Measurements from ENCODE around the gene U2AF1L4.
A peak's percentile ranks its signal among the peaks of the same experiment; 100 is the strongest.

The U2AF1L4 gene

GRCh38 chr19:35766571-35767104 lies 21.4 kb upstream of the U2AF1L4 start:
- TF ChIP-seq POU6F1 (CRISPR knock-in tag; IDR thresholded peaks at IDR 0.05; ENCODE audit: borderline replicate concordance, low read depth) (no peak), CSRNP3 (CRISPR knock-in tag; IDR thresholded peaks at IDR 0.05) (no peak), ESRRG (CRISPR knock-in tag; IDR thresholded peaks at IDR 0.05) (no peak), ZFP30 (CRISPR knock-in tag; IDR thresholded peaks at IDR 0.05) (no peak), CREB5 (CRISPR knock-in tag; IDR thresholded peaks at IDR 0.05; ENCODE audit: low read depth) (no peak), ZC3H10 (CRISPR knock-in tag; IDR thresholded peaks at IDR 0.05) (no peak), BACH2 (CRISPR knock-in tag; IDR thresholded peaks at IDR 0.05; ENCODE audit: borderline replicate concordance) (no peak), SNAI2 (CRISPR knock-in tag; IDR thresholded peaks at IDR 0.05) (no peak)
- peak; percentile 13 for ATAC-seq

- ATAC-seq, result no peak
- no peak for TF ChIP-seq OSR1 (CRISPR knock-in tag; IDR thresholded peaks at IDR 0.05)
These were observed 19.5 kb upstream of the U2AF1L4 start for GRCh38 chr19:35764432-35765315.

- no peak for ATAC-seq
- TF ChIP-seq CSDC2 (CRISPR knock-in tag; IDR thresholded peaks at IDR 0.05), result no peak
- no peak for TF ChIP-seq RARB (CRISPR knock-in tag; IDR thresholded peaks at IDR 0.05)
- TF ChIP-seq BACH2 (CRISPR knock-in tag; IDR thresholded peaks at IDR 0.05; ENCODE audit: borderline replicate concordance), result no peak
- no peak for TF ChIP-seq SNAI2 (CRISPR knock-in tag; IDR thresholded peaks at IDR 0.05)
These were observed 15.6 kb upstream of the U2AF1L4 start for GRCh38 chr19:35760711-35761349.

GRCh38 chr19:35759697-35760096 lies 14.5 kb upstream of the U2AF1L4 start:
- TF ChIP-seq TOX (CRISPR knock-in tag; IDR thresholded peaks at IDR 0.05; ENCODE audit: borderline replicate concordance) (no peak), ZNF8 (CRISPR knock-in tag; IDR thresholded peaks at IDR 0.05) (no peak), BACH2 (CRISPR knock-in tag; IDR thresholded peaks at IDR 0.05; ENCODE audit: borderline replicate concordance) (no peak), POU6F1 (CRISPR knock-in tag; IDR thresholded peaks at IDR 0.05; ENCODE audit: borderline replicate concordance, low read depth) (no peak), ZC3H10 (CRISPR knock-in tag; IDR thresholded peaks at IDR 0.05) (no peak), TCF4 (CRISPR knock-in tag; IDR thresholded peaks at IDR 0.05; ENCODE audit: borderline replicate concordance) (no peak), TSHZ2 (CRISPR knock-in tag; IDR thresholded peaks at IDR 0.05) (no peak), CSRNP3 (CRISPR knock-in tag; IDR thresholded peaks at IDR 0.05) (no peak), ARNTL (CRISPR knock-in tag; IDR thresholded peaks at IDR 0.05; ENCODE audit: borderline replicate concordance, low read depth) (no peak), GLIS3 (CRISPR knock-in tag; IDR thresholded peaks at IDR 0.05) (no peak), OSR1 (CRISPR knock-in tag; IDR thresholded peaks at IDR 0.05) (no peak), RARB (CRISPR knock-in tag; IDR thresholded peaks at IDR 0.05) (no peak)
- no peak for ATAC-seq
